ENCODE measurements around the gene LIN7A.

GRCh38 chr12:80925983-80926382, 11.8 kb downstream of the LIN7A start:
- TF ChIP-seq CTCF (IDR thresholded peaks at IDR 0.05) (no peak), POLR2A (IDR thresholded peaks at IDR 0.05) (no peak)
